ENCODE measurements around the gene NUP93. TPM values are rescaled to one million over a fixed set of nuclear protein-coding genes. Genes with fewer than 3 reads are reported as not detected.
"Not testable (repeated sequence)": the region's sequence is repeated elsewhere in the genome, so short reads cannot be mapped to it uniquely, and the experiment has no call there.

The NUP93 gene
- total RNA-seq, 1 donor from 2014 or later = 27.1 TPM

DNA sequence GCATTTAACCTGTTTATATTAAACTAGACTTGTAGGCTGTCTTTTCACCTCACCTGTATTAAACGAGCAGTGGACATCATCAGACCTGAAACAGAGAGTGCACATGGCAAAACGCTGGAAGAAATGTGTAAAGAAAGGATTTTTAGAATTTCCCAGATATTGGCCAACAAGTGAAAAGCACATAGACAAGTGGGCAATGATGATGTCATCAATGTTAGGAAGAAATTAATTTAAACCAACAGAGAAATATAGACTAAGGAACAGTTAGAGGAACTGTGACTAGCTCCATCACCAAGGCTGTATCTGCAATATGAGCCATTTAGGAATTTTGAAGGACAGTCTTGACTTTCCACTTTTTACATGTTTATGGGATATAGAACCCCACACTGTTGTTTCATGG lies 67.9 kb downstream of the NUP93 start:
- intact Hi-C loops (cut with micrococcal nuclease) = no loop called here
- Histone ChIP-seq H3K27ac (replicated peaks) (no peak overlapping the region), H3K4me1 (no peaks in the 10 kb centered on the region), H3K9me3 (replicated peaks) (no peaks in the 10 kb centered on the region), H3K4me3 (no peak overlapping the region), H3K36me3 (no peaks in the 10 kb centered on the region), H3K27me3 (ENCODE audit: low read depth) (no peaks in the 10 kb centered on the region)
- no peak for DNase-seq
- no peak for TF ChIP-seq CTCF (IDR thresholded peaks at IDR 0.05; ENCODE audit: borderline replicate concordance)

GRCh38 chr16:56798955-56799354 lies 69.0 kb downstream of the NUP93 start:
- TF ChIP-seq CTCF (IDR thresholded peaks at IDR 0.05; ENCODE audit: borderline replicate concordance) = no peak
- Histone ChIP-seq H3K27me3 (ENCODE audit: low read depth) (no peaks in the 10 kb centered on the region), H3K36me3 (no peaks in the 10 kb centered on the region), H3K9me3 (replicated peaks) (no peaks in the 10 kb centered on the region), H3K4me1 (no peaks in the 10 kb centered on the region), H3K4me3 (no peak overlapping the region), H3K27ac (replicated peaks) (no peak overlapping the region)
- no peak for DNase-seq
- intact Hi-C loops (cut with micrococcal nuclease) = no loop called here

- Histone ChIP-seq H3K27ac (replicated peaks) (no peak overlapping the region), H3K4me3 (no peak overlapping the region), H3K4me1 (no peaks in the 10 kb centered on the region), H3K9me3 (replicated peaks) (no peaks in the 10 kb centered on the region), H3K36me3 (peaks cover 6% of the 10 kb centered on the region), H3K27me3 (ENCODE audit: low read depth) (no peaks in the 10 kb centered on the region)
- TF ChIP-seq CTCF (IDR thresholded peaks at IDR 0.05; ENCODE audit: borderline replicate concordance) = no peak
- DNase-seq = no peak
- intact Hi-C loops (cut with micrococcal nuclease) = no loop called here
Observed at GRCh38 chr16:56800355-56800754, 70.4 kb downstream of the NUP93 start.

DNA sequence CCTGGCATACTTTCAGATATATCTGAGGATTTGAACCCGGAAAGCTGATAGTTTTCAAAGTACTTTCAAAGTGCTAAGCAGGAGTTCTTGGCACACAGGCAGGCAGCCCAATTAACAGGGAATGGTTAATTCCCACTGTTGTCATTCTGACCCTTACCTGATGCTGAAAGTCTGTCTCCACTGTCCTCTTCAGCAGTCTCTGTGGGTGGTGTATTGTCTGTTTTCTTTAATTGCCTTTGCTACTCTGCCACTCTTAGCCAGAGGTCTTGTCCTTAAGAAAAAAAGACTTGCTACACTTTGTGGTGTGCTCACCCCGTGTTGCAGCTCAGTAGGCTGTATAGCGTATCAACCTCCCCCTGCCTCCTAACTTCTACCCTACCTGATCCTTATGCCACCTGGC lies 71.8 kb downstream of the NUP93 start:
- H3K9me3 ChIP-seq (replicated peaks) = no peaks in the 10 kb centered on the region
- no peaks in the 10 kb centered on the region for H3K4me1 ChIP-seq
- no peak for TF ChIP-seq CTCF (IDR thresholded peaks at IDR 0.05; ENCODE audit: borderline replicate concordance)
- H3K27me3 ChIP-seq (ENCODE audit: low read depth) = no peaks in the 10 kb centered on the region
- no peak overlapping the region for H3K4me3 ChIP-seq
- DNase-seq = no peak
- H3K36me3 ChIP-seq = peaks cover 16% of the 10 kb centered on the region
- no peak overlapping the region for H3K27ac ChIP-seq (replicated peaks)
- intact Hi-C loops (cut with micrococcal nuclease) = no loop called here

- Histone ChIP-seq H3K9me3 (replicated peaks) (no peaks in the 10 kb centered on the region), H3K4me3 (no peak overlapping the region), H3K27me3 (ENCODE audit: low read depth) (no peaks in the 10 kb centered on the region), H3K36me3 (peaks cover 26% of the 10 kb centered on the region), H3K4me1 (no peaks in the 10 kb centered on the region), H3K27ac (replicated peaks) (no peak overlapping the region)
- no peak for DNase-seq
- intact Hi-C loops (cut with micrococcal nuclease) = no loop called here
- no peak for TF ChIP-seq CTCF (IDR thresholded peaks at IDR 0.05; ENCODE audit: borderline replicate concordance)
Observed at GRCh38 chr16:56807011-56807675, 77.2 kb downstream of the NUP93 start.

- H3K9me3 ChIP-seq (replicated peaks); H3K4me1 ChIP-seq; H3K27ac ChIP-seq (replicated peaks); H3K27me3 ChIP-seq (ENCODE audit: low read depth); intact Hi-C loops (cut with micrococcal nuclease); DNase-seq; H3K4me3 ChIP-seq: not testable (repeated sequence)
- peaks cover 26% of the 10 kb centered on the region for H3K36me3 ChIP-seq
Observed at GRCh38 chr16:56807676-56808067, 77.7 kb downstream of the NUP93 start.
